Measurements from ENCODE around the gene PFKM.

DNA sequence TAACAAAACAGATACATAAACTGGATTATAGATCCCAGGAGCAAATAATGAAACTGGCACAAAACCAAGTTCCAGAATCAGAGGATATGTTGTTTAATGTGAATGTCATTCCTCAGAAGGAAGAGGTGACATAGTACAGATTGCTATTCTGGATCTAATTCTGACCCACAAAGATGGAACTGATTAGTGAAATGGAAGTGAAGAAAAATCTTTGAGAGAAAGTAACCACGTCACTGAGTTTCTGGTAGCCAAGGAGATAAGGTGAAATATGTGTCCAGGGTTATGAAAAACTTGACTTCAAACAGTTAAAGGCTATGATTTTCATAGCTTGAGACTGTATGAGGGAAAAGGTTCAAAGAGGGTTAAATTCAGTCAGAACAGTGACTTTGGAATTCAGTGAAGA, 75.6 kb downstream of the PFKM start:
- TF ChIP-seq, protein P1, sequence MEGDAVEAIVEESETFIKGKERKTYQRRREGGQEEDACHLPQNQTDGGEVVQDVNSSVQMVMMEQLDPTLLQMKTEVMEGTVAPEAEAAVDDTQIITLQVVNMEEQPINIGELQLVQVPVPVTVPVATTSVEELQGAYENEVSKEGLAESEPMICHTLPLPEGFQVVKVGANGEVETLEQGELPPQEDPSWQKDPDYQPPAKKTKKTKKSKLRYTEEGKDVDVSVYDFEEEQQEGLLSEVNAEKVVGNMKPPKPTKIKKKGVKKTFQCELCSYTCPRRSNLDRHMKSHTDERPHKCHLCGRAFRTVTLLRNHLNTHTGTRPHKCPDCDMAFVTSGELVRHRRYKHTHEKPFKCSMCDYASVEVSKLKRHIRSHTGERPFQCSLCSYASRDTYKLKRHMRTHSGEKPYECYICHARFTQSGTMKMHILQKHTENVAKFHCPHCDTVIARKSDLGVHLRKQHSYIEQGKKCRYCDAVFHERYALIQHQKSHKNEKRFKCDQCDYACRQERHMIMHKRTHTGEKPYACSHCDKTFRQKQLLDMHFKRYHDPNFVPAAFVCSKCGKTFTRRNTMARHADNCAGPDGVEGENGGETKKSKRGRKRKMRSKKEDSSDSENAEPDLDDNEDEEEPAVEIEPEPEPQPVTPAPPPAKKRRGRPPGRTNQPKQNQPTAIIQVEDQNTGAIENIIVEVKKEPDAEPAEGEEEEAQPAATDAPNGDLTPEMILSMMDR (IDR thresholded peaks at IDR 0.05; ENCODE audit: low read length): no peak
- TF ChIP-seq EZH2 (optimal IDR thresholded peaks at IDR 0.05; ENCODE audit: low read depth, low read length): no peak
